HepG2 (cell line): ENCODE measurements around the gene QSOX2. TPM values are rescaled to one million over a fixed set of nuclear protein-coding genes. Genes with fewer than 3 reads are reported as not detected.

Experiments
- ATAC-seq: fragments of 200-7000 bp; cut with Tn5 transposase; 3 replicates; pipeline ENCODE4 v1.9.1; 2020; ENCODE audit warnings: mild to moderate bottlenecking, moderate library complexity
- BruUV-seq: library from RNA; stranded (reverse); fragments of 400-500 nt; replicated peaks from 2 replicates; lab custom pipeline; 2021; lab: Mats Ljungman, UMichigan
- CTCF ChIA-PET: fragments of 300-600 bp; formaldehyde crosslinking; extraction: SDS; loops from one replicate; lab custom pipeline; 2021; ENCODE audit warnings: low total read pairs, inconsistent platforms, low intra/inter-chr PET ratio; lab: Yijun Ruan, JAX
- POLR2A ChIA-PET: fragments of 350-600 bp; sonication (Branson Sonifier 250); formaldehyde crosslinking; loops from one replicate; lab custom pipeline; 2020; ENCODE audit warnings: antibody characterized with exemption, inconsistent platforms; lab: Yijun Ruan, JAX
- DNase-seq: peaks from one replicate; pipeline ENCODE4 v3.0.0-alpha.2; 2015; ENCODE audit warnings: low spot score
- FAIRE-seq: peaks from 3 replicates; lab custom pipeline; 2011; peaks lifted over from hg19 to GRCh38; lab: Jason Lieb, UNC
- H2AFZ ChIP-seq: one replicate; pipeline ENCODE4 v1.6.1; 2011; ENCODE audit warnings: low read length, inconsistent platforms
- H3K27ac ChIP-seq: fragments of 300-600 bp; 3 replicates; pipeline ENCODE4 v1.8.0; 2011; ENCODE audit warnings: mixed run types, mild to moderate bottlenecking, mixed read lengths, low read length, inconsistent platforms; ENCODE audit not compliant: insufficient read depth; ENCODE audit errors: extremely low read length
- H3K27me3 ChIP-seq, 2 experiments: fragments of 200-600 bp in 1 of 2; 2 replicates in 1 of 2; 3 replicates in 1 of 2; pipeline versions ENCODE4 v1.6.0 to v1.8.0; 2011; ENCODE audit warnings: low read length in 2 of 2, mild to moderate bottlenecking in 2 of 2, moderate library complexity in 2 of 2, inconsistent platforms in 1 of 2; ENCODE audit not compliant: insufficient read depth in 2 of 2, control insufficient read depth in 1 of 2
- H3K36me3 ChIP-seq, 2 experiments: fragments of 200-600 bp in 1 of 2; replicated peaks in 1 of 2; 2 replicates in 1 of 2; 3 replicates in 1 of 2; pipeline versions ENCODE4 v1.5.1 to v1.8.0; 2011; ENCODE audit warnings: low read length in 2 of 2, inconsistent platforms in 1 of 2; ENCODE audit not compliant: insufficient read depth in 2 of 2, control insufficient read depth in 1 of 2
- H3K4me1 ChIP-seq: 2 replicates; pipeline ENCODE4 v1.5.1; 2012; ENCODE audit warnings: low read length, inconsistent platforms; ENCODE audit not compliant: insufficient read depth
- H3K4me2 ChIP-seq: 2 replicates; pipeline ENCODE4 v1.6.0; 2011; ENCODE audit warnings: low read depth, low read length, inconsistent platforms
- H3K4me3 ChIP-seq, 3 experiments: fragments of 200-600 bp in 1 of 3; sonication (generic), shearing (Covaris generic) in 1 of 3; replicated peaks in 1 of 3; 2 replicates each; pipeline ENCODE4 v1.5.1; 2011 to 2016; ENCODE audit warnings: low read length in 3 of 3, inconsistent platforms in 2 of 3, low read depth in 2 of 3, mild to moderate bottlenecking in 2 of 3, control low read depth in 1 of 3, mixed read lengths in 1 of 3; ENCODE audit not compliant: insufficient read depth in 1 of 3
- H3K79me2 ChIP-seq: one replicate; pipeline ENCODE4 v1.6.1; 2011; ENCODE audit warnings: low read length, inconsistent platforms; ENCODE audit not compliant: insufficient read depth
- H3K9ac ChIP-seq: 2 replicates; pipeline ENCODE4 v1.6.0; 2011; ENCODE audit warnings: mild to moderate bottlenecking, low read depth, low read length, inconsistent platforms; ENCODE audit not compliant: insufficient read depth
- H3K9me3 ChIP-seq: 2 replicates; pipeline ENCODE4 v1.5.1; 2012; ENCODE audit warnings: mild to moderate bottlenecking, low read length
- H4K20me1 ChIP-seq: 2 replicates; pipeline ENCODE4 v1.6.0; 2011; ENCODE audit warnings: inconsistent platforms, mild to moderate bottlenecking, low read length, moderate library complexity; ENCODE audit not compliant: insufficient read depth
- AGO2 ChIP-seq: fragments of 200-400 bp; formaldehyde crosslinking; optimal IDR thresholded peaks from 2 replicates; pipeline ENCODE3; 2017; ENCODE audit warnings: mild to moderate bottlenecking, low read depth, low read length, moderate library complexity
- E2F2 ChIP-seq: sonication (generic); formaldehyde crosslinking; IDR thresholded peaks from 2 replicates; pipeline ENCODE4 v1.4.0; 2020; ENCODE audit warnings: missing genetic modification reagents, borderline replicate concordance
- HOXA9 ChIP-seq: sonication (generic); formaldehyde crosslinking; IDR thresholded peaks from 2 replicates; pipeline ENCODE4 v1.8.1; 2022; ENCODE audit warnings: missing genetic modification reagents, mild to moderate bottlenecking, moderate library complexity, borderline replicate concordance
- MAF1 ChIP-seq: sonication (generic); formaldehyde crosslinking; IDR thresholded peaks from 2 replicates; pipeline ENCODE4 v1.5.0; 2020; ENCODE audit warnings: missing genetic modification reagents, borderline replicate concordance
- ZBTB26 ChIP-seq: IDR thresholded peaks from 2 replicates; pipeline ENCODE4 v1.6.1; 2016; ENCODE audit warnings: missing compliant biosample characterization, missing genetic modification reagents, borderline replicate concordance
- ZBTB43 ChIP-seq: sonication (generic); formaldehyde crosslinking; conservative IDR thresholded peaks from 2 replicates; pipeline ENCODE4 v1.4.0; 2020; ENCODE audit warnings: missing genetic modification reagents
- ZNF296 ChIP-seq: sonication (generic); formaldehyde crosslinking; conservative IDR thresholded peaks from 2 replicates; pipeline ENCODE4 v1.5.0; 2020; ENCODE audit warnings: mild to moderate bottlenecking, missing genetic modification reagents
- WGBS: methylation state at CpG from one replicate; pipeline ENCODE4 v1.1.6; 2017; ENCODE audit warnings: low lambda C conversion rate; 5-methylcytosine and 5-hydroxymethylcytosine counted together
- in situ Hi-C: cut with HindIII; loops from 2 replicates; pipeline ENCODE4 v1.10.0; 2017; ENCODE audit warnings: low pct_unique_long_range_greater_than_20kb; ENCODE audit not compliant: extremely low pct_ligation_motif_present
- intact Hi-C: fragments of 100-400 bp; cut with micrococcal nuclease; formaldehyde crosslinking; loops from one replicate; pipeline ENCODE4 v1.10.0; 2022; ENCODE audit not compliant: unreplicated experiment
- polyA plus RNA-seq, 8 experiments: library from polyadenylated mRNA; depleted of rRNA in 3 of 8; stranded (reverse) in 7 of 8; unstranded in 1 of 8; fragments of >200 nt; fragmentation: Illumina TruSeq in 4 of 8; extraction: Trizol in 4 of 8; gene quantifications; 2 replicates each; pipeline versions ENCODE4 v1.2.1 to v1.2.3, GENCODE V29; 2011 to 2016; ENCODE audit warnings: low read depth in 4 of 8, missing spikeins in 1 of 8, mixed read lengths in 1 of 8; ENCODE audit not compliant: insufficient read depth in 1 of 8
- total RNA-seq, 5 experiments: library from RNA; depleted of rRNA; stranded (reverse); fragments of >200 nt; fragmentation: Illumina TruSeq; extraction: Trizol; gene quantifications; 2 replicates each; pipeline ENCODE4 v1.2.3, GENCODE V29; 2016; ENCODE audit warnings: low read depth in 1 of 5

The QSOX2 gene
- total and polyA plus RNA-seq, 2 of the 13 experiments (the other 11 are each of a cell fraction or from before 2014, with no cell fraction given), result 27.1 to 42.1 TPM

- no peak for TF ChIP-seq E2F2 (CRISPR knock-in tag)
- TF ChIP-seq ZNF296 (CRISPR knock-in tag), result no peak
- no peak for TF ChIP-seq MAF1
- TF ChIP-seq ZBTB43, result no peak
- no peak for TF ChIP-seq ZBTB26 (CRISPR knock-in tag)
Observed at GRCh38 chr9:136238342-136238732, 7.3 kb downstream of the QSOX2 start (continued).

- intact Hi-C loops (no loop called here), in situ Hi-C loops (no loop called here)
- no TSS peak for BruUV-seq
- ATAC-seq (no peak), FAIRE-seq (no peak), DNase-seq (no peak)
- H3K9ac ChIP-seq, result no peak overlapping the region
- TF ChIP-seq HOXA9 (CRISPR knock-in tag), result no peak
- TF ChIP-seq AGO2, result peak; percentile 10
- ChIA-PET POLR2A (no interaction called here), CTCF (no interaction called here)
- no peaks in the 10 kb centered on the region for H3K27me3 ChIP-seq
- no peak overlapping the region for H2AFZ ChIP-seq
- no peaks in the 10 kb centered on the region for H3K9me3 ChIP-seq
- WGBS, result 95% methylated on average over 11 of the region's 32 CpGs
- H3K27ac ChIP-seq, result no peak overlapping the region
- H3K36me3 ChIP-seq, result peaks cover 22 to 51% of the 10 kb centered on the region in 2 experiments; a peak in 4 of 5 replicates
- H3K4me2 ChIP-seq, result no peak overlapping the region
- peaks cover 37% of the 10 kb centered on the region for H3K4me1 ChIP-seq
- peaks cover 74% of the 10 kb centered on the region for H4K20me1 ChIP-seq
- H3K79me2 ChIP-seq, result peaks cover 70% of the 10 kb centered on the region
- H3K4me3 ChIP-seq, result no peak overlapping the region
Observed at GRCh38 chr9:136237486-136238341, 7.9 kb downstream of the QSOX2 start.
